HUES64 (cell line): ENCODE measurements around the gene SDHA.

Experiments
- H3K27ac ChIP-seq: 2 replicates; pipeline ENCODE4 v1.7.0; 2013; ENCODE audit warnings: low read depth, low read length, inconsistent platforms
- H3K27me3 ChIP-seq: 2 replicates; pipeline ENCODE4 v1.6.1; 2013; ENCODE audit warnings: mild to moderate bottlenecking, low read length; ENCODE audit not compliant: insufficient read depth
- H3K36me3 ChIP-seq: 2 replicates; pipeline ENCODE4 v1.6.1; 2013; ENCODE audit warnings: mild to moderate bottlenecking, low read length; ENCODE audit not compliant: insufficient read depth
- H3K4me1 ChIP-seq: 2 replicates; pipeline ENCODE4 v1.6.1; 2013; ENCODE audit warnings: mild to moderate bottlenecking, low read length, moderate library complexity; ENCODE audit not compliant: insufficient read depth
- H3K4me3 ChIP-seq: 2 replicates; pipeline ENCODE4 v1.5.1; 2013; ENCODE audit warnings: mild to moderate bottlenecking, low read length, moderate library complexity
- H3K9ac ChIP-seq: 2 replicates; pipeline ENCODE4 v1.6.1; 2013; ENCODE audit warnings: mild to moderate bottlenecking, low read depth, low read length
- H3K9me3 ChIP-seq: 2 replicates; pipeline ENCODE4 v1.6.1; 2013; ENCODE audit warnings: low read depth, low read length; ENCODE audit not compliant: insufficient read depth
- WGBS: fragments of 150-250, 120-280 bp; methylation state at CpG from one replicate; pipeline ENCODE4 v1.1.7; 2013; ENCODE audit warnings: missing lambda C conversion rate; 5-methylcytosine and 5-hydroxymethylcytosine counted together

Gene SDHA

GRCh38 chr5:199950-200645 is 18.0 kb upstream of the SDHA start:
- no peaks in the 10 kb centered on the region for H3K9me3 ChIP-seq
- H3K4me3 ChIP-seq = no peak overlapping the region
- H3K36me3 ChIP-seq = peaks cover 20% of the 10 kb centered on the region
- H3K9ac ChIP-seq = no peak overlapping the region
- H3K4me1 ChIP-seq = no peaks in the 10 kb centered on the region; the same call in 1 of the 2 replicates
- no peaks in the 10 kb centered on the region for H3K27me3 ChIP-seq
- 85% methylated on average over 23 of the region's 23 CpGs for WGBS
- H3K27ac ChIP-seq = no peak overlapping the region

- no peak overlapping the region for H3K9ac ChIP-seq
- 73% methylated on average over 4 of the region's 4 CpGs for WGBS
- no peak overlapping the region for H3K27ac ChIP-seq
- H3K27me3 ChIP-seq = no peaks in the 10 kb centered on the region
- H3K4me3 ChIP-seq = no peak overlapping the region
- no peaks in the 10 kb centered on the region for H3K9me3 ChIP-seq
- H3K4me1 ChIP-seq = no peaks in the 10 kb centered on the region; the same call in 1 of the 2 replicates
- peaks cover 27% of the 10 kb centered on the region for H3K36me3 ChIP-seq
These were observed 17.1 kb upstream of the SDHA start for GRCh38 chr5:200985-201384.

GRCh38 chr5:201672-202071 is 16.4 kb upstream of the SDHA start:
- Histone ChIP-seq H3K27ac (no peak overlapping the region), H3K4me3 (no peak overlapping the region), H3K4me1 (no peaks in the 10 kb centered on the region; the same call in 1 of the 2 replicates), H3K27me3 (no peaks in the 10 kb centered on the region), H3K9me3 (no peaks in the 10 kb centered on the region), H3K9ac (no peak overlapping the region), H3K36me3 (peaks cover 27% of the 10 kb centered on the region)
- WGBS = 86% methylated on average over 8 of the region's 8 CpGs

DNA sequence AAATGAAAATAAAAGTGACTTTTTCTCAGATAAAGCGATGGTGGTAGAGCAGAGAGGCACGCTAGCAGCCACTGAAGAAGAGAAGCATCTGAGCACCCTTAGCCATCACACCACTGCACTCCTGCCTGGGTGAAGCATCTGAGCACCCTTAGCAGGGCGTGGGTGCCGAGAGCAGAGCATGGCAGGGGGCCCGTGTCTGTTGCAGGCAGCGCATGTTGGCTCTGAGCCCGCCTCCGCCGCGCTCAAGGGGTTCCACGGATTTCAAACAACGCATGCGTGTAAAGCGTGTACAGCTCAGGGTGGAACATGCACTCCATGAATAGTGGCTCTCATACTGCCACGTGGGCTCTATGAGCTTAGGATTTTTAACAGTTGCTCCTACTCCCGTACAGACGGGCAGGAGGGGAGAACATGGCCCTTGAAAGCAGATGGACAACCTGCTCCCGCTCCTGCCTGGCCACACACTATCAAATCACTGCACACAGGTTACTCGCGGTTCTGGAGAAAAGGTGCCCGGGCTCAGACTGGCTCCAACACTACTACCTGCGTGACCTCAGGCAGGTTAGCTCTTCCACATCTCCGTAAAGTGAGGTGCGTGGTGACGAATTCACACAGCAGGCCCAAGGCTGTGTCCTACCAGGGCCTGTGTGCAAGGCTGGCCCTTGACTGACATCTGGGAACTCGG is 14.7 kb upstream of the SDHA start:
- no peaks in the 10 kb centered on the region for H3K9me3 ChIP-seq
- 94% methylated on average over 26 of the region's 26 CpGs for WGBS
- peaks cover 12% of the 10 kb centered on the region; the same call in 1 of the 2 replicates for H3K4me1 ChIP-seq
- H3K27ac ChIP-seq = no peak overlapping the region
- no peak overlapping the region for H3K4me3 ChIP-seq
- no peak overlapping the region for H3K9ac ChIP-seq
- H3K36me3 ChIP-seq = peaks cover 27% of the 10 kb centered on the region
- H3K27me3 ChIP-seq = no peaks in the 10 kb centered on the region

DNA sequence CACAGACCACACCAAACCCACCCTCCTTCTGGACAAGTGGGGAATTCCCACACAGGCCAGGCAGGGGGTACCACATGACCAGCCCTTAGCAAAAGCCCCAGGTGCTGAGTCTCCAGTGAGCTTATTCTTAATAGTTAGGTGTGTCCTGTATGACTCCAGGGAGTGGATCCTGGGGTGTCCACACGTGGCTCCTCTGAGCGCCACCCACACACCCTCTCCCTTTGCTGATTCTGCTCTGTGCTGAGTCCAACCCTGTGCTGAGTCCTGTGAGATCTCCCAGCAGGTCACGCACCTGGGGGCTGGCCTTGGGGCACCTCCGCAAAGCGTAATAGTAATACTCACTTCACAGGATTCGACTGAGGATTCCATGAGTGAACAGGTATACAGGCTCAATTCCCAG is 14.1 kb upstream of the SDHA start:
- H3K36me3 ChIP-seq = peaks cover 27% of the 10 kb centered on the region
- 78% methylated on average over 6 of the region's 6 CpGs for WGBS
- no peaks in the 10 kb centered on the region for H3K9me3 ChIP-seq
- H3K4me3 ChIP-seq = no peak overlapping the region
- H3K27ac ChIP-seq = no peak overlapping the region
- no peak overlapping the region for H3K9ac ChIP-seq
- no peaks in the 10 kb centered on the region for H3K27me3 ChIP-seq
- peaks cover 12% of the 10 kb centered on the region; the same call in 1 of the 2 replicates for H3K4me1 ChIP-seq

DNA sequence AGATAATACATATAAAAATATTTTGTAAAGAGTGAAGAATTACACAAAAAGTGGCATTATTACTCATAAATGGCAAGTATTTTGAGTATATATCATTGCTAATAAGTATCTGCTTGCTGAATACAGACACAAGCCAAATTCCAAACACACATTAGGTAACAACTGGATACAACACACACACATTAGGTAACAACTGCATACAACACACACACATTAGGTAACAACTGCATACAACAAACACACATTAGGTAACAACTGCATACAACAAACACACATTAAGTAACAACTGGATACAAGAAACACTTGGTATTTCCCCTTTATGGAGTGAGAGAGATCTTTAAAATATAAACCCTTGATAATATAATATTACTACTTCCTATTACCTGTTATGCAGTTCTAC is 13.7 kb upstream of the SDHA start:
- Histone ChIP-seq H3K27me3 (no peaks in the 10 kb centered on the region), H3K9ac (no peak overlapping the region), H3K36me3 (peaks cover 27% of the 10 kb centered on the region), H3K4me1 (peaks cover 12% of the 10 kb centered on the region; the same call in 1 of the 2 replicates), H3K27ac (no peak overlapping the region), H3K9me3 (no peaks in the 10 kb centered on the region), H3K4me3 (no peak overlapping the region)

GRCh38 chr5:204966-205670 is 13.0 kb upstream of the SDHA start:
- Histone ChIP-seq H3K4me3 (no peak overlapping the region), H3K27me3 (no peaks in the 10 kb centered on the region), H3K36me3 (peaks cover 27% of the 10 kb centered on the region), H3K27ac (no peak overlapping the region), H3K4me1 (peaks cover 12% of the 10 kb centered on the region; the same call in 1 of the 2 replicates), H3K9me3 (no peaks in the 10 kb centered on the region), H3K9ac (no peak overlapping the region)
- 95% methylated on average over 30 of the region's 30 CpGs for WGBS

GRCh38 chr5:206406-206805 is 11.7 kb upstream of the SDHA start:
- no peak overlapping the region for H3K9ac ChIP-seq
- H3K27ac ChIP-seq = no peak overlapping the region
- H3K36me3 ChIP-seq = peaks cover 27% of the 10 kb centered on the region
- no peaks in the 10 kb centered on the region for H3K9me3 ChIP-seq
- no peaks in the 10 kb centered on the region for H3K27me3 ChIP-seq
- 96% methylated on average over 11 of the region's 11 CpGs for WGBS
- H3K4me1 ChIP-seq = peaks cover 12% of the 10 kb centered on the region; the same call in 1 of the 2 replicates
- no peak overlapping the region for H3K4me3 ChIP-seq

DNA sequence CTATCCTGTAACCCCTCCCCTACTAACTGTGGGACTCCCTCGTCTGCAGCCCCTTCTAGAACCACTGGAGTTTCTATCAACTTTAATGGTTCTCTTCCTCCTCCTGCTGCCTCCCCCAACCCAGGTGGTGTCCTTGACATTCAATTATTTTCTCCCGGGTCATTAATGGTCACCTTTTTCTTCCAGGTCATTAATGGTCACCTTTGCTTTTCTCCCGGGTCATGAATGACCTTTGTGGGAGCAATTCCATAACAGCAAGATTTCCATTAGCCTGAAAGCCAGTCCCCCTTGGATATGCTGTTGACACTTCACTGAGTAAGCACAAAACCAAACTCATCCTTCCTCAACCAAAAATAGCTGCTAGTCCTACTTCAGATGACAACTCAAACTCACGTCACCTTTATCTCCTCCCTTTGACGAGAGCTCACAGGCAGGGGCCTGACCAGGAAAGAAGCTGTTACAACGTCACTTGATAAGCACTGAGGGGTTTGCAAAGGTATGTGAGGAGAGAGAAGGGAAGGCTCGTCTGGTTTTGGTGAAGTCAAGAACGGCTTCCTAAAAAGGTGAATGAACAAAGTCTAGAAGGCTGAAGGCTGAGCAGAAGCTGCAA is 11.1 kb upstream of the SDHA start:
- peaks cover 27% of the 10 kb centered on the region for H3K36me3 ChIP-seq
- no peak overlapping the region for H3K4me3 ChIP-seq
- no peaks in the 10 kb centered on the region for H3K9me3 ChIP-seq
- no peak overlapping the region for H3K9ac ChIP-seq
- no peak overlapping the region for H3K27ac ChIP-seq
- 81% methylated on average over 8 of the region's 8 CpGs for WGBS
- H3K27me3 ChIP-seq = no peaks in the 10 kb centered on the region
- peaks cover 12% of the 10 kb centered on the region; the same call in 1 of the 2 replicates for H3K4me1 ChIP-seq

- Histone ChIP-seq H3K9me3 (no peaks in the 10 kb centered on the region), H3K27ac (no peak overlapping the region), H3K27me3 (no peaks in the 10 kb centered on the region), H3K36me3 (peaks cover 27% of the 10 kb centered on the region), H3K9ac (no peak overlapping the region), H3K4me1 (peaks cover 12% of the 10 kb centered on the region; the same call in 1 of the 2 replicates), H3K4me3 (no peak overlapping the region)
- 65% methylated on average over 14 of the region's 14 CpGs for WGBS
These were observed 10.5 kb upstream of the SDHA start for GRCh38 chr5:207599-207998.
